T-helper 1 cell (primary cell): ENCODE measurements around the gene CRNN.
A peak's percentile ranks its signal among the peaks of the same experiment; 100 is the strongest.

Source experiments
- DNase-seq, 5 donors: peaks; one replicate each; pipeline ENCODE4 v3.0.0-alpha.2; 2012 to 2020
- total RNA-seq, 4 donors: gene quantifications; one replicate each; lab custom pipeline; 2026; lab: John Stamatoyannopoulos, UW

CRNN gene
- 0 reads per million in 4 donors for total RNA-seq

DNA sequence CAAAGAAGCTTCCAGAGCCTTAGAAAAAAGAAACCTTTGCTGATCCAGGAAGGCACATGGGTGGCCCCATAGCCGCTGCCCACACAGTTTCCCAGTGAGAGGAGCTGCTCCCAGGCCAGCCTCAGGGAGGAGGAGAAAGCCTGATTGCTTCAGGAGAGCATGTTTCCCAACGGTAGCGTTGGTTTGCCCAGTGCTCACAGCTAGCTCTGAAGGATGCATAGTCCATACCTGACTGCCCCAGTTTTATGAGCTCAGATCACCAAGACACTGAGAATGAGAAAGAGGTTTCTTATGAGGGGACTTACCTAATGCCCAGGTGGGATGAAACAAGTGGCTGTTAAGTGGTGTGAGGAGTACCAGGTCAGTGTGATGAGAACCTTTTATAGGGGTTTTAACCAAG lies at the start of gene CRNN:
CRNN (minus strand) TSS at position 355 of the 400 bp plus-strand sequence. CDS start 2,030 bp downstream, outside the sequence.
- no peak for DNase-seq

DNA sequence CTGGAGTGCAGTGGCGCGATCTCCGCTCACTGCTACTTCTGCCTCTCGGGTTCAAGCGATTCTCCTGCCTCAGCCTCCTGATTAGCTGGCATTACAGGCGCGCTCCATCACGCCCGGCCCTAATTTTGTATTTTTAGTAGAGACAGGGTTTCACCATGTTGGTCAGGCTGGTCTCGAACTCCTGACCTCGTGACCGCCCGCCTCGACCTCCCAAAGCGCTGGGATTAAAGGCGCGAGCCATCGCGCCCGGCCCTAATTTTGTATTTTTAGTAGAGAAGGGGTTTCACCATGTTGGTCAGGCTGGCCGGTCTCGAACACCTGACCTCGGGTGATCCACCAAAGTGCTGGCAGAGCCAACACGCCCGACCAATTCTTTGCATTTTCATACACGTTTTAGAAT lies 48.6 kb upstream of the CRNN start:
- DNase-seq = no peak

- DNase-seq = peak; percentile 22 to 60 (median 56)
Measured at GRCh38 chr1:152461544-152461943, 47.5 kb upstream of the CRNN start.

DNA sequence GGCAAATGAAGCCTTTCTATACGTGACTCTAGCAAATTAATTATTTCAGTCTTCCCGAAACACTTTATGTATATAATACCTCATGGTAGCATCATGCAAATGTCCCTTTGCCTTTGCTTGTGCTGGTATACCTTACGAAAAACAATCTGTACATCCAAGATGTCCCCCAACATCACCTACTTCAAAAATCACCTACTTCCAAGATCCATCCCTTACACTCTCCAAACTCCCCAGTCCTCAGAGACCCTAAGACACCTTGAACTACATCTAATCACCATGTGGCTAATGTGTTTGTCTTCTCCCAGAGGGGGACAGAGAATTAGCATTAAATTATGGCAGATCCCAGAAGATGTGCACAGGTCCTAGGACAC lies 46.5 kb upstream of the CRNN start:
- DNase-seq = no peak

DNA sequence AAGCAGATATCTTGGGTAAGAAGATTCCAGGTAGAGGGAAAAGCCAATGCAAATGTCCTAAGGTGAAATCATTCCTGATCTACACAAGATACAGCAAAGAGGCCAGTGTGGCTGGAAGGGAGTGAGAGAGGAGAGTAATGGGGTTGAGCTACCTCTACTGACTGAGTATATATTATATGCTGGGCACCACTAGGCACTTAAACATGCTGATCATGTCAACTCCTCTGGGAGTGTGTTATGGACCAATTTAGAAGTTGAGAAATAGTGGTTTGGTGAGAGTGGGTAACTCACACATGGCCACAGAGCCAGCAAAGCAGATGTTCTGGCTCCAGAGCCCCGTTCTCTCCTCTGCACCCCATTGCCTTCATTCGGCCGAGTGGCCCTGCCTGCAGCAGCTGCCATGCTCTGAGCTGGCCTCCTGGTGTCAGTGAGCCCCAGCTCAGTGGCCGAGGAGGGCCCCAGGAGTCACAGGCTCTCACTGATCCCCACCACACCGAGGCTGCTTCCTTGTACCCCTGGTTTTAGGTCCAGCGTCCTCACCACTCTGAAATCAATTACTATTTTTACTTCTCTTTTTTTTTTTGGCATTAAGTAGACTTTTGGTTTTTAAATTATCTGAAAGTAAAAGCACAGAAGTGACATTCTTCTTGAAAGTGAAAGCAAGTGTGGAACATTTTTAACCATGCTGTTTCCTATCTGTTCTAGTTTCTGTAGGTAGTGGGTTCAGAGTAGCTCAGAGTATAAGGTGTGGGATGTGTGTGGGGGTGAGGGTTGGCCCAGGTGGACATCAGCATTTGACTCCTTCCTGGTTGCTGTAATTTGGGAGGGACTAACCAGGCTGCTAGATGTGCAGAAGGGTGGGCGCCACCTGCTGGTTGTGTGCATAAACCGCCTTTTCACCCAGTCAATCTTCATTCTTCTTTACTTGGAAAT lies 45.8 kb upstream of the CRNN start:
- DNase-seq = peak; percentile 43 to 70 (median 63)

- DNase-seq = peak; percentile 41 to 75 (median 69)
Measured at GRCh38 chr1:152458384-152459185, 44.5 kb upstream of the CRNN start.

DNA sequence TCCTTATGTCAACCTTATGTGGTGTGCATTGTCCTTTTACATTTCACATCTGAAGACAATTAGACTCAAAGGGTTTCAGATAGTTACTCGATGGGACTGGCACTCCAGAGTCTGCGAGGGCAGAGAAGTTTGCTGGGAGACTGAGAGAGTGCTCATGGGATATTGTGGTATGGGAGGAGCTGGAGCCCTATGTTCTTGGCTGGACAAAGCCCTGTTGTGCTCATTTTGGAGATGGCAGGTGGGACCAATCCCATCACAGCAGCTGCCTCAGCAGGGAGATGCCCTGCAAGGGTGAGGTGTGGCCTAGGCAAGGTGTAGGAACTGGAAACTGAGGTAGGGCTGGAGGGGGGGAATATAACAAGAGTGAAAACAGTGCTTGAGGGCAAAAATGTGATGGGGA lies 43.5 kb upstream of the CRNN start:
- DNase-seq = no peak

DNA sequence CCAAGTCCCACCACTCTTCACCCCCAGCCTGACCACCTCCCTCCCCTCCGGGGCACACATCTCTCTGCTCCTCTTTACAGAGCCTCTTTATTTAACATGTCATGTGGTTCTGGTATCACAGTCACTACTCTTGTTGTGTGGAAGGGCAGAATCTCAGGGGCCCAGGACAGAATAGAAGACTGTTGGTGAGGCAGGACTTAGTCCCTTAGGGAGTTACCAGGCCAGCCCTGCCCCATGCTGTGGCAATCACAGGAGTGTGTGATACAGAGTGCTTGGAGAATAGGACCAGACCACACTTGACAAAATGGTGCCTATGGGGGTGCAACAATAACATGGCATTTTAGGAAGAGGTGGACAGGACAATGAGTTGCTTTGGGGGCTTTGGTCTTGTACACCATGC lies 43.0 kb upstream of the CRNN start:
- DNase-seq = no peak

DNA sequence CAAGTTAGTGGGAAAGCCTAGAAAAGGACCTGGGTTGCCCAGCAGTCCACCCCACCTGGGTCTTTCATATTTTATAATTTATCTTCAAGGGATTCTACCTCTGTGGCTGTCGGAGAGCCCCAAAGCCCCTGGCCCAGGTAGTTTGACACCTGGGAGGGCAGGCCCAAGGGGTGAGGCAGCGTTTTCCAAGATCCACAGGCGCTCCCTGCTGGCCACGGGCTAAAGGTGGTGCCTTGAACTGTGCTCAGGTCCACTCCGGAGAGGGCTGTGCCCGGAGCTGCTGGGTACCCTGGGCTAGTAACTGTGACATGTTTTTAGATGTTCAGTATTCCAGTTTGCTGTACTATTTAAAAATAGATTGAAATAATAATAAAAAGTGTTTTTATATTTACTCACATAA lies 37.2 kb upstream of the CRNN start:
- no peak for DNase-seq

- no peak for DNase-seq
Measured at GRCh38 chr1:152449661-152450060, 35.6 kb upstream of the CRNN start.

DNA sequence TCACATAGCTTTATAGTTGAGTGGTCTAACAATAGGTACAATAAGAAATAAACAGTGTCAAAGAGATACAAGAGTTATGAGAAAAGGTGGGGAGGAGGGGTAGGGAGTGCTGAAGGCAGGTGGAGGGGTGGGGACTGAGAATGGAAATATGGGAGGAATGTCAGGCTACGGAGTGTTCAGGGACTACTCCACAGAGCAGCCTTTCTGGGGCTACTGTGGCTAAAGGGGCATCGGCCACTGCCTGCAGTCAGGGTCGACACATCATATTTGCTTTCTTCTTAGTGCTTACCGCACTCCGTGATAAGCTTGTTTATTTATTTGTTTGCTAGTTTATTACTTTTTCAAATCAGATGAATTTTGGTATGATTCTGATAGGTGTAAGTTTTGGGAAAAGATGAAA lies 34.4 kb upstream of the CRNN start:
- DNase-seq = no peak

DNA sequence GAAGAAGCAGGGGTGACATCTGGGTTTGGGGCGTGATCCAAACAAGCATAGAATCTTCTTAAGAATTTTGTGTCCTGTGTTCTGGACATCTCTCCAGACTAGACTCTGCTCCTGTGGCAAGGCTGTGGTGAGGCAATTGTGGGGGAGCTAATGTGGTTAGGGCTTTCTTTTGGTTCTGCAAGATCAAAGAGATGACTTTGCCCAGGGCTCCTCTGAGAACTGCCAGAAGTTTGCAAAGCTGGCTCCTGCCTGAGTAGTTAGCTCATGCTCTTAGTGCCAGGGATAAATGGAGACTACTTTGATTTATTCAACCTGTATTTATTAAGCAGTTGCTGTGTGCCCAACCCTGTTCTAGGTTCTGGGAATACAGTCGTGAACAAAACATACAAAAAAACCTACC lies 34.0 kb upstream of the CRNN start:
- DNase-seq = no peak

GRCh38 chr1:152447484-152447883 lies 33.4 kb upstream of the CRNN start:
- no peak for DNase-seq

- no peak for DNase-seq
Measured at GRCh38 chr1:152444045-152444444, 30.0 kb upstream of the CRNN start.

GRCh38 chr1:152442765-152443164 lies 28.7 kb upstream of the CRNN start:
- no peak for DNase-seq

- no peak for DNase-seq
Measured at GRCh38 chr1:152442301-152442700, 28.2 kb upstream of the CRNN start.

- no peak for DNase-seq
Measured at GRCh38 chr1:152441756-152442155, 27.7 kb upstream of the CRNN start.

GRCh38 chr1:152440635-152441471 lies 26.8 kb upstream of the CRNN start:
- peak; percentile 30 to 66 (median 57) for DNase-seq

DNA sequence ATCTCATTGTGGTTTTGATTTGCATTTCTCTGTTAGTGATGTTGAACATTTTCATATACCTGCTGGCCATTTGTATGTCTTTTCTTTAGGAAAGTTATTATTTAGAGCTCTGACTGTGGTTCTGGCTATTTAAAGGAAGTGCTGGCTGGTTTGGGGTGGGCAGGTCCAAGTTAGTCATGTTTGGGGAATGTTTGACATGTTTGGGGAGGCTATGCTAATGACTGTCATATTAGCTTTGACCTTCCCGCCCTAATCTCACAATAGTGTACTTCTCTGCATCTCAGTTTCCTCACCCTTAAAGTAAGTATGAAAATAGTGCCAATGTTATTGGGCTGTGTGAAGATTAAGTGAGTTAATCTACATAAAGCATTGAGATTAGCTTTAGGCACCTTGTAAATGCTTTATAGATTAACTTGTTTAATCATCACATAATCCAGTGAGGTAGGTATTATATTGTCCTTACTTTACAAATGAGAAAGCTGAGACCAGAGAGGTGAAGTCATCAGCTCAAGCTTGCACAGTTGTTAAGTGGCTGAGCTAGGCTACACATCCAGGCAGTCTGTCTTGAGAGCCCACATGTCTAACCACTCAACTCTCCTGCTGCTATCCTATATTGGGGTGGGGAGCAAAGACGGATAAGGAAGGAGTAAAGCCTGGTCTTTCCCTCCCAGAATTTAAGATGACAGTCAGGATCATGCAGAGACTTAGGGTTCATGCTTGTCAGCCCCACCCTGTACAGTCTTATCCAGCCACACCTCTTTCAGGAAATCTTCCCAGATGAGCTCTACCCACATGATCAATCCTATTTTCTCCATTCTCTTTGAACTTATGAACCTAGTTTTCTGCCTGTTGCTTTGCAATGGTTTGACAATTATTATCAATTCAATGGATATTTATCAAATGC lies 22.8 kb upstream of the CRNN start:
- no peak for DNase-seq

GRCh38 chr1:152427458-152427857 lies 13.4 kb upstream of the CRNN start:
- no peak for DNase-seq

- no peak for DNase-seq
Measured at GRCh38 chr1:152426731-152427130, 12.7 kb upstream of the CRNN start.

DNA sequence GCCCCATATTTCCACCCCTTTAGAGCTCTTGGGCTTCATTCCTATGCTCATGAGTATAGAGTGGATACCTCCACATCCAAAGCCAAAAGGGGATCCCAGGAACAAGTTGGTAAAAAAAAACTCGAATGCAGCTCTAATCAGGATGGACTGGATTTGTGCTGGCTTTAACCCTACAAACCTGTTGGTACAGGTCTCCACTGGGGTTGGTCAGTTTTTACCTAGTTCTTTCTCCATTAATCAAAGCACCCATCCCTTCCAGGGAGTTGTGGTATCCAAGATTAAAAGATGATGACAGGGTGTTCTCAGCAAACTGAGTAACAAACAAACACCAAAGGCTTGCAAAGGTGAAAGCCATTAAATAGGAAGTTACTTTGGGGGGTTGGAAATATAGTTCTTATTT lies 5.9 kb upstream of the CRNN start:
- no peak for DNase-seq
